GM23338 (cell line): ENCODE measurements around the gene CTDP1. TPM values are rescaled to one million over a fixed set of nuclear protein-coding genes. Genes with fewer than 3 reads are reported as not detected.

Experiments
- ATAC-seq: fragments of 200-7000 bp; cut with Tn5 transposase; 3 replicates; pipeline ENCODE4 v1.9.1; 2020
- DNase-seq: peaks from one replicate; pipeline ENCODE4 v3.0.0-alpha.2; 2015; ENCODE audit warnings: low spot score
- H2AFZ ChIP-seq: fragments of 200-600 bp; sonication (generic); 2 replicates; pipeline ENCODE4 v1.8.0; 2016; ENCODE audit warnings: antibody characterized with exemption, mild to moderate bottlenecking, moderate library complexity
- H3F3A ChIP-seq: fragments of 200-600 bp; sonication (generic); replicated peaks from 2 replicates; pipeline ENCODE4 v1.8.0; 2017; ENCODE audit warnings: antibody characterized with exemption, mixed run types, low read depth
- H3K27ac ChIP-seq: fragments of 200-600 bp; sonication (generic); 2 replicates; pipeline ENCODE4 v1.6.1; 2016; ENCODE audit warnings: low read depth
- H3K27me3 ChIP-seq: fragments of 200-600 bp; sonication (generic); 2 replicates; pipeline ENCODE4 v1.8.0; 2016; ENCODE audit warnings: mild to moderate bottlenecking, mixed run types, moderate library complexity; ENCODE audit not compliant: insufficient read depth
- H3K36me3 ChIP-seq: fragments of 200-600 bp; sonication (generic); 2 replicates; pipeline ENCODE4 v1.8.0; 2016; ENCODE audit warnings: mild to moderate bottlenecking; ENCODE audit not compliant: insufficient read depth
- H3K4me1 ChIP-seq: fragments of 200-600 bp; sonication (generic); 2 replicates; pipeline ENCODE4 v1.8.0; 2016; ENCODE audit warnings: mild to moderate bottlenecking, moderate library complexity; ENCODE audit not compliant: insufficient read depth
- H3K4me2 ChIP-seq: fragments of 200-600 bp; sonication (generic); 2 replicates; pipeline ENCODE4 v1.7.1; 2017; ENCODE audit warnings: mixed run types
- H3K4me3 ChIP-seq: fragments of 200-600 bp; sonication (generic); 2 replicates; pipeline ENCODE4 v1.6.1; 2016; ENCODE audit warnings: mixed run types
- H3K79me2 ChIP-seq: fragments of 200-600 bp; sonication (generic); replicated peaks from 2 replicates; pipeline ENCODE4 v1.8.0; 2017; ENCODE audit warnings: mild to moderate bottlenecking; ENCODE audit not compliant: insufficient read depth
- H3K9me2 ChIP-seq: fragments of 200-600 bp; sonication (generic); 2 replicates; pipeline ENCODE4 v1.8.0; 2017; ENCODE audit not compliant: insufficient read depth
- H4K20me1 ChIP-seq: fragments of 200-600 bp; sonication (generic); replicated peaks from 2 replicates; pipeline ENCODE4 v1.8.0; 2017; ENCODE audit warnings: mild to moderate bottlenecking; ENCODE audit not compliant: insufficient read depth
- H3K27ac Mint-ChIP-seq: 2 replicates; pipeline ENCODE4 v1.8.0; 2020; ENCODE audit warnings: inconsistent platforms, mild to moderate bottlenecking, moderate library complexity, mixed read lengths
- H3K27me3 Mint-ChIP-seq: 3 replicates; pipeline ENCODE4 v1.8.0; 2022; ENCODE audit warnings: low read depth, mild to moderate bottlenecking, moderate library complexity, mixed read lengths, inconsistent platforms; ENCODE audit not compliant: insufficient read depth, poor library complexity
- H3K36me3 Mint-ChIP-seq: 3 replicates; pipeline ENCODE4 v1.8.0; 2021; ENCODE audit warnings: low read depth, mild to moderate bottlenecking, inconsistent platforms, moderate library complexity, mixed read lengths
- H3K4me1 Mint-ChIP-seq: 3 replicates; pipeline ENCODE4 v1.8.0; 2020; ENCODE audit warnings: mild to moderate bottlenecking, inconsistent platforms, mixed read lengths
- H3K4me3 Mint-ChIP-seq: 3 replicates; pipeline ENCODE4 v1.8.0; 2021; ENCODE audit warnings: moderate library complexity, mild to moderate bottlenecking, inconsistent platforms, mixed read lengths
- H3K9me3 Mint-ChIP-seq: 3 replicates; pipeline ENCODE4 v1.8.0; 2020; ENCODE audit warnings: moderate library complexity, mild to moderate bottlenecking, inconsistent platforms, mixed read lengths
- CTCF ChIP-seq, 2 experiments: fragments of 200-600 bp in 1 of 2; sonication (generic) in 1 of 2; conservative IDR thresholded peaks; 2 replicates each; pipeline versions ENCODE4 v1.5.1 to v1.6.1; 2016 to 2017; ENCODE audit warnings: antibody characterized with exemption in 2 of 2, low read depth in 2 of 2, mild to moderate bottlenecking in 2 of 2, moderate library complexity in 1 of 2
- EZH2 ChIP-seq: fragments of 200-600 bp; sonication (generic); IDR thresholded peaks from one replicate; pipeline ENCODE4 v1.8.0; 2017; ENCODE audit warnings: antibody characterized with exemption, mild to moderate bottlenecking, low read depth; ENCODE audit not compliant: unreplicated experiment
- EZH2phosphoT487 ChIP-seq: fragments of 200-600 bp; sonication (generic); IDR thresholded peaks from one replicate; pipeline ENCODE4 v1.8.1; 2018; ENCODE audit warnings: antibody characterized with exemption; ENCODE audit not compliant: unreplicated experiment
- JUNB ChIP-seq: IDR thresholded peaks from one replicate; pipeline ENCODE4 v1.6.1; 2016; ENCODE audit warnings: antibody characterized with exemption; ENCODE audit not compliant: unreplicated experiment
- POLR2AphosphoS5 ChIP-seq: IDR thresholded peaks from 2 replicates; pipeline ENCODE4 v1.6.1; 2016; ENCODE audit warnings: antibody characterized with exemption, low read depth
- STAT1 ChIP-seq: IDR thresholded peaks from one replicate; pipeline ENCODE4 v1.6.1; 2016; ENCODE audit warnings: antibody characterized with exemption; ENCODE audit not compliant: unreplicated experiment
- ZNF114 ChIP-seq: fragments of 250-450 bp; sonication (Bioruptor Pico); IDR thresholded peaks from 2 replicates; pipeline ENCODE4 v1.5.0; 2020; ENCODE audit warnings: mild to moderate bottlenecking, moderate library complexity
- ZNF331 ChIP-seq: fragments of 250-450 bp; sonication (Bioruptor Pico); IDR thresholded peaks from 2 replicates; pipeline ENCODE4 v1.5.0; 2020; ENCODE audit warnings: low read depth, mild to moderate bottlenecking, moderate library complexity
- ZNF462 ChIP-seq: fragments of 250-450 bp; sonication (Bioruptor Pico); IDR thresholded peaks from 2 replicates; pipeline ENCODE4 v1.5.0; 2020; ENCODE audit warnings: mild to moderate bottlenecking, moderate library complexity
- polyA plus RNA-seq: library from polyadenylated mRNA; unstranded; fragments of >200 nt; fragmentation: Nextera tagmentation; extraction: Ambion mirVana; gene quantifications from 2 replicates; pipeline ENCODE4 v1.2.1, GENCODE V29; 2016
- total RNA-seq: library from RNA; depleted of rRNA; stranded (reverse); fragments of >200 nt; shearing (Covaris generic); gene quantifications from 2 replicates; pipeline ENCODE4 v1.2.3, GENCODE V29; 2014

Gene CTDP1
- total and polyA plus RNA-seq, 2 experiments from 2014 or later, result 9.4 to 51.6 TPM

DNA sequence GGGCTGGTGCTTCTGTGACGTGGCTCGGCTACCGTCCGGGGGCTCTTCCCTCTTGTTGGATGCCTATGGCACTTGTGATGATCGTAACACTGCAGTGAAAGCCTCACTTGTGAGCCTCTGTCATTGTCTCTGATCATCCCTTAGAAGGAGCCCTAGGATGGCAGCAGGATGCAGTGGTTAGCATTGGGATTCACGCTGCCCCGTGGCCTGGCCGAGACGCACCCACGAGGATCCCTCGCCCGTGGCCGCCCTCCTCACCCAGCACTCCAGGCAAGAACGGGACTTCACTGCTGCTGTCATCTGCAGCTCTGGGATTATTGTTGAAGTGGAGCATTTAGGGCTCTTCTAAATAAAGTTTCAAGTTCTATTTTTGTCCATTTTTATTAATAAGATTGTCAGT lies 46.8 kb upstream of the CTDP1 start:
- no peaks in the 10 kb centered on the region for H3K9me2 ChIP-seq
- Mint-ChIP-seq H3K9me3 (peaks cover 23% of the 10 kb centered on the region), H3K4me1 (no peaks in the 10 kb centered on the region), H3K4me3 (no peak overlapping the region), H3K27me3 (peaks cover 16% of the 10 kb centered on the region), H3K36me3 (peaks cover 9% of the 10 kb centered on the region), H3K27ac (no peak overlapping the region)
- no peak overlapping the region for H3K4me2 ChIP-seq
- H3K27me3 ChIP-seq, result no peaks in the 10 kb centered on the region
- H3K4me1 ChIP-seq, result no peaks in the 10 kb centered on the region
- no peak overlapping the region for H3K4me3 ChIP-seq
- H3F3A ChIP-seq, result no peaks in the 10 kb centered on the region
- H3K27ac ChIP-seq, result no peak overlapping the region
- H2AFZ ChIP-seq, result no peak overlapping the region
- H3K79me2 ChIP-seq, result no peaks in the 10 kb centered on the region
- ATAC-seq, result no peak
- no peak for DNase-seq
- no peaks in the 10 kb centered on the region; the same call in 1 of the 2 replicates for H4K20me1 ChIP-seq
- H3K36me3 ChIP-seq, result no peaks in the 10 kb centered on the region
- no peak for TF ChIP-seq CTCF (conservative IDR thresholded peaks at IDR 0.05; ENCODE audit: low read depth in 2 of 2)
- no peak for TF ChIP-seq STAT1

DNA sequence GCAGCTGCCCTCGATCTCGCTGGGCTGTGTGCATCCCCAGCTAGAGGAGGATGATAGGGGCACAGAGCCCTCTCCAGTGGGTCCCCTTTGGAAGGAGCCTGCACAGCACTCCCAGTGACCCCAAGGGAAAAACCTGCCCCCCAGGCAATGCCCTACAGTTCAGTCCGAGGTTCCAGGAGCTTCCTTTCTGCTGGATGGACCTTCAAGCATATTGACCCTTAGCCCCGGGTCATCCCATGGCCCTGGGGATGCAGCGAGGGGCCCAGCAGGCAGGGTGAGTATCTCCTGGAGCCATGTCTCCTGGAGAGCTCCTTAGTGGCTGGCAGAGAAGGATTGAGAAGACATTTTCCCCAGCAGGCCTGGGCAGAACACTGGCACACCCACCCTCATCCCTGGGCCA lies 45.4 kb upstream of the CTDP1 start:
- H3F3A ChIP-seq, result no peaks in the 10 kb centered on the region
- Mint-ChIP-seq H3K27ac (no peak overlapping the region), H3K9me3 (peaks cover 23% of the 10 kb centered on the region), H3K4me1 (peaks cover 3% of the 10 kb centered on the region; the same call in 1 of the 3 replicates), H3K4me3 (no peak overlapping the region), H3K36me3 (peaks cover 9% of the 10 kb centered on the region), H3K27me3 (peaks cover 20% of the 10 kb centered on the region)
- H3K9me2 ChIP-seq, result no peaks in the 10 kb centered on the region
- no peak overlapping the region for H2AFZ ChIP-seq
- H3K79me2 ChIP-seq, result no peaks in the 10 kb centered on the region
- H3K4me1 ChIP-seq, result no peaks in the 10 kb centered on the region
- ATAC-seq (no peak), DNase-seq (no peak)
- H3K4me2 ChIP-seq, result no peak overlapping the region
- 0 out of 2 replicates have a peak, but pooled peaks cover 5% of the 10 kb centered on the region for H3K27me3 ChIP-seq
- no peak overlapping the region for H3K27ac ChIP-seq
- no peak overlapping the region for H3K4me3 ChIP-seq
- no peaks in the 10 kb centered on the region; the same call in 1 of the 2 replicates for H4K20me1 ChIP-seq
- H3K36me3 ChIP-seq, result no peaks in the 10 kb centered on the region
- no peak for TF ChIP-seq CTCF (conservative IDR thresholded peaks at IDR 0.05; ENCODE audit: low read depth in 2 of 2)
- TF ChIP-seq ZNF114 (CRISPR knock-in tag), result no peak
- no peak for TF ChIP-seq ZNF462 (CRISPR knock-in tag)
- TF ChIP-seq ZNF331 (CRISPR knock-in tag), result no peak
- no peak for TF ChIP-seq EZH2phosphoT487
- no peak for TF ChIP-seq EZH2
- no peak for TF ChIP-seq POLR2AphosphoS5
- TF ChIP-seq JUNB, result no peak
